IgD-negative memory B cell (primary cell): Measurements from ENCODE around the gene NPAS3. TPM values are rescaled to one million over a fixed set of nuclear protein-coding genes. Genes with fewer than 3 reads are reported as not detected.

Source experiments
- H3K27ac Mint-ChIP-seq, 3 donors: one replicate each; pipeline ENCODE4 v1.8.0; 2020 to 2022; ENCODE audit warnings: mild to moderate bottlenecking in 3 of 3, mixed read lengths in 3 of 3, moderate library complexity in 1 of 3
- H3K27me3 Mint-ChIP-seq: one replicate; pipeline ENCODE4 v1.8.0; 2021; ENCODE audit warnings: mixed read lengths
- H3K36me3 Mint-ChIP-seq: one replicate; pipeline ENCODE4 v1.8.0; 2020; ENCODE audit warnings: mild to moderate bottlenecking, mixed read lengths
- H3K4me1 Mint-ChIP-seq, 3 donors: one replicate each; pipeline ENCODE4 v1.8.0; 2020 to 2022; ENCODE audit warnings: mixed read lengths in 3 of 3, mild to moderate bottlenecking in 1 of 3
- H3K4me3 Mint-ChIP-seq, 4 donors: one replicate each; pipeline ENCODE4 v1.8.0; 2020 to 2022; ENCODE audit warnings: mild to moderate bottlenecking in 4 of 4, mixed read lengths in 4 of 4, moderate library complexity in 3 of 4
- H3K9me3 Mint-ChIP-seq, 3 donors: one replicate each; pipeline ENCODE4 v1.8.0; 2020 to 2021; ENCODE audit warnings: mixed read lengths in 3 of 3, mild to moderate bottlenecking in 1 of 3
- polyA plus RNA-seq: library from polyadenylated mRNA; unstranded; fragments of 300-500 nt; fragmentation: Illumina TruSeq; gene quantifications from one replicate; pipeline ENCODE4 v1.2.3, GENCODE V29; 2021

The NPAS3 gene
- polyA plus RNA-seq, 1 donor from 2014 or later: not detected

- Mint-ChIP-seq H3K4me1 (no peaks in the 10 kb centered on the region), H3K36me3 (no peaks in the 10 kb centered on the region), H3K27ac (no peak overlapping the region), H3K9me3 (peaks cover 0 to 4% (median 0%) of the 10 kb centered on the region in 3 donors), H3K27me3 (no peaks in the 10 kb centered on the region), H3K4me3 (no peak overlapping the region)
Observed at GRCh38 chr14:33406766-33407165, 468.1 kb downstream of the NPAS3 start.

GRCh38 chr14:33408291-33408690 lies 469.6 kb downstream of the NPAS3 start:
- no peaks in the 10 kb centered on the region for H3K27me3 Mint-ChIP-seq
- no peaks in the 10 kb centered on the region for H3K36me3 Mint-ChIP-seq
- no peak overlapping the region for H3K4me3 Mint-ChIP-seq
- H3K9me3 Mint-ChIP-seq: peaks cover 0 to 4% (median 0%) of the 10 kb centered on the region in 3 donors
- no peaks in the 10 kb centered on the region for H3K4me1 Mint-ChIP-seq
- H3K27ac Mint-ChIP-seq: no peak overlapping the region

GRCh38 chr14:33412450-33412849 lies 473.8 kb downstream of the NPAS3 start:
- Mint-ChIP-seq H3K27me3 (no peaks in the 10 kb centered on the region), H3K4me3 (no peak overlapping the region), H3K4me1 (no peaks in the 10 kb centered on the region), H3K27ac (no peak overlapping the region), H3K9me3 (peaks cover 0 to 4% (median 0%) of the 10 kb centered on the region in 3 donors), H3K36me3 (no peaks in the 10 kb centered on the region)

GRCh38 chr14:33413381-33413780 lies 474.7 kb downstream of the NPAS3 start:
- Mint-ChIP-seq H3K9me3 (no peaks in the 10 kb centered on the region), H3K4me3 (no peak overlapping the region), H3K36me3 (no peaks in the 10 kb centered on the region), H3K27ac (no peak overlapping the region), H3K4me1 (no peaks in the 10 kb centered on the region), H3K27me3 (no peaks in the 10 kb centered on the region)

- no peak overlapping the region for H3K27ac Mint-ChIP-seq
- H3K27me3 Mint-ChIP-seq: no peaks in the 10 kb centered on the region
- no peaks in the 10 kb centered on the region for H3K4me1 Mint-ChIP-seq
- H3K4me3 Mint-ChIP-seq: no peak overlapping the region
- no peaks in the 10 kb centered on the region for H3K36me3 Mint-ChIP-seq
- no peaks in the 10 kb centered on the region for H3K9me3 Mint-ChIP-seq
Observed at GRCh38 chr14:33414041-33414440, 475.4 kb downstream of the NPAS3 start.

GRCh38 chr14:33420051-33420627 lies 481.5 kb downstream of the NPAS3 start:
- H3K4me1 Mint-ChIP-seq: no peaks in the 10 kb centered on the region
- H3K27me3 Mint-ChIP-seq: peaks cover 1% of the 10 kb centered on the region
- H3K4me3 Mint-ChIP-seq: no peak overlapping the region
- H3K36me3 Mint-ChIP-seq: peaks cover 2% of the 10 kb centered on the region
- no peak overlapping the region for H3K27ac Mint-ChIP-seq
- no peaks in the 10 kb centered on the region for H3K9me3 Mint-ChIP-seq

GRCh38 chr14:33430414-33431035 lies 491.8 kb downstream of the NPAS3 start:
- H3K36me3 Mint-ChIP-seq: no peaks in the 10 kb centered on the region
- no peaks in the 10 kb centered on the region for H3K4me1 Mint-ChIP-seq
- H3K27me3 Mint-ChIP-seq: no peaks in the 10 kb centered on the region
- no peaks in the 10 kb centered on the region for H3K9me3 Mint-ChIP-seq
- no peak overlapping the region for H3K4me3 Mint-ChIP-seq
- no peak overlapping the region for H3K27ac Mint-ChIP-seq

GRCh38 chr14:33432407-33433023 lies 493.8 kb downstream of the NPAS3 start:
- Mint-ChIP-seq H3K27ac (no peak overlapping the region), H3K9me3 (no peaks in the 10 kb centered on the region), H3K27me3 (no peaks in the 10 kb centered on the region)

GRCh38 chr14:33433396-33433795 lies 494.7 kb downstream of the NPAS3 start:
- no peak overlapping the region for H3K4me3 Mint-ChIP-seq
- H3K9me3 Mint-ChIP-seq: no peaks in the 10 kb centered on the region
- no peaks in the 10 kb centered on the region for H3K36me3 Mint-ChIP-seq
- H3K27me3 Mint-ChIP-seq: no peaks in the 10 kb centered on the region
- peaks cover 0 to 6% (median 2%) of the 10 kb centered on the region in 3 donors for H3K4me1 Mint-ChIP-seq
- H3K27ac Mint-ChIP-seq: no peak overlapping the region

More at GRCh38 chr14:33432407-33433023, 493.8 kb downstream of the NPAS3 start:
- H3K36me3 Mint-ChIP-seq: no peaks in the 10 kb centered on the region
- H3K4me1 Mint-ChIP-seq: peaks cover 0 to 6% (median 2%) of the 10 kb centered on the region in 3 donors
- no peak overlapping the region for H3K4me3 Mint-ChIP-seq

GRCh38 chr14:33435911-33436689 lies 497.4 kb downstream of the NPAS3 start:
- Mint-ChIP-seq H3K36me3 (no peaks in the 10 kb centered on the region), H3K27ac (no peak overlapping the region), H3K27me3 (no peaks in the 10 kb centered on the region), H3K9me3 (no peaks in the 10 kb centered on the region), H3K4me1 (peaks cover 0 to 6% (median 2%) of the 10 kb centered on the region in 3 donors), H3K4me3 (no peak overlapping the region)

- H3K27ac Mint-ChIP-seq: no peak overlapping the region
- no peaks in the 10 kb centered on the region for H3K27me3 Mint-ChIP-seq
- peaks cover 0 to 12% (median 3%) of the 10 kb centered on the region in 3 donors for H3K9me3 Mint-ChIP-seq
- H3K4me3 Mint-ChIP-seq: no peak overlapping the region
- peaks cover 0 to under 1% (median 0%) of the 10 kb centered on the region in 3 donors for H3K4me1 Mint-ChIP-seq
- no peaks in the 10 kb centered on the region for H3K36me3 Mint-ChIP-seq
Observed at GRCh38 chr14:33441633-33442032, 503.0 kb downstream of the NPAS3 start.

GRCh38 chr14:33444136-33444535 lies 505.5 kb downstream of the NPAS3 start:
- Mint-ChIP-seq H3K4me3 (no peak overlapping the region), H3K4me1 (no peaks in the 10 kb centered on the region), H3K27ac (no peak overlapping the region), H3K9me3 (peaks cover 0 to 12% (median 3%) of the 10 kb centered on the region in 3 donors), H3K36me3 (no peaks in the 10 kb centered on the region), H3K27me3 (no peaks in the 10 kb centered on the region)

- Mint-ChIP-seq H3K27me3 (no peaks in the 10 kb centered on the region), H3K27ac (no peak overlapping the region), H3K4me1 (peaks cover 0 to 2% (median 0%) of the 10 kb centered on the region in 3 donors), H3K9me3 (peaks cover 0 to 3% (median 0%) of the 10 kb centered on the region in 3 donors), H3K4me3 (no peak overlapping the region), H3K36me3 (no peaks in the 10 kb centered on the region)
Observed at GRCh38 chr14:33449268-33449667, 510.6 kb downstream of the NPAS3 start.

GRCh38 chr14:33449703-33450395 lies 511.2 kb downstream of the NPAS3 start:
- H3K36me3 Mint-ChIP-seq: no peaks in the 10 kb centered on the region
- H3K9me3 Mint-ChIP-seq: peaks cover 0 to 3% (median 0%) of the 10 kb centered on the region in 3 donors
- H3K4me3 Mint-ChIP-seq: no peak overlapping the region
- H3K4me1 Mint-ChIP-seq: peaks cover 0 to 5% (median 0%) of the 10 kb centered on the region in 3 donors
- no peaks in the 10 kb centered on the region for H3K27me3 Mint-ChIP-seq
- no peak overlapping the region for H3K27ac Mint-ChIP-seq
